ENCODE data around the gene LGR6. TPM values are rescaled to one million over a fixed set of nuclear protein-coding genes. Genes with fewer than 3 reads are reported as not detected.

Gene LGR6
- total RNA-seq, 1 donor from 2014 or later, result 3.9 TPM

- ATAC-seq (ENCODE audit: poor library complexity) (no peak), DNase-seq (no peak)
- intact Hi-C loops (cut with DNase I), result no loop called here
These were observed 14.8 kb downstream of the LGR6 start for GRCh38 chr1:202208351-202208857.

- ATAC-seq (ENCODE audit: poor library complexity), result no peak
- no peak for DNase-seq
- intact Hi-C loops (cut with DNase I), result no loop called here
These were observed 16.8 kb downstream of the LGR6 start for GRCh38 chr1:202210385-202210784.

DNA sequence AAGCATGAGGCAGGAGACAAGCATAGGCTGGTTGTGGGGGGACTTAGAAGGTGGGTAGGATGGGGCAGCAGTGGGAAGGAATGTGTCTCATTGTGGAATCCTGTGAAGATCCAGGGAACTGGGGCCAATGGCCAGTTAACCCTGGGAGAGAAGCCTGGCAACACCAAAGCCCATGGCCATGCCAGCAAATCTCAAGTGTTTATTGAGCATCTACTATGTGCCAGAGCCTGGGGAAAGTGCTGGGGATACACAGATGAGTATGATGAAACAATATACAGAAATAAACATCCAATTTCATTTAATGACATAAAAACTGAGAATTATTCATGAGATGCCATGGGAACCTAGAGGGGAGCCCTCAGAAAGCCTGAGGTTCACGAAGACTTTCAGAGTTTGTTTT is 17.4 kb downstream of the LGR6 start:
- no peak for DNase-seq
- ATAC-seq (ENCODE audit: poor library complexity), result no peak
- intact Hi-C loops (cut with DNase I), result no loop called here

DNA sequence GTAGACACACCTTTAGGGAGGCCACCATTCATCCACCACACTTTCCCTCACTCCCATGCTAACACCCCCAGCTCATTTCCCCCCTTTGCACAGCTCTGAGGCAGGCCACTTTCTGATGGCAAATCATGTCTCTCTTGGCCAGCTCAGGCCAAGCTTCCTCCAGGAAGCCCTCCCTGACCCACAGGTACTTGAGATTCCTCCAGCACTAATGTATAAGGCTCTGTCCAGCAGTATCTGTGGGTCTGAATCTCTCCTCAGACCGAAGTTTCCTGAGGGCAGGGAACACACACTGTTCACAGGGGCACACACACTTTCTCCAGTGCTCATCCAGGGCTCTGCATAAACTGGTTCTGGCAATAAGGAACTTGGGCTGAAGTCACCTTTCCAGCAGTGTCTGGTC is 19.2 kb downstream of the LGR6 start:
- intact Hi-C loops (cut with DNase I), result no loop called here
- no peak for DNase-seq
- ATAC-seq (ENCODE audit: poor library complexity), result no peak

DNA sequence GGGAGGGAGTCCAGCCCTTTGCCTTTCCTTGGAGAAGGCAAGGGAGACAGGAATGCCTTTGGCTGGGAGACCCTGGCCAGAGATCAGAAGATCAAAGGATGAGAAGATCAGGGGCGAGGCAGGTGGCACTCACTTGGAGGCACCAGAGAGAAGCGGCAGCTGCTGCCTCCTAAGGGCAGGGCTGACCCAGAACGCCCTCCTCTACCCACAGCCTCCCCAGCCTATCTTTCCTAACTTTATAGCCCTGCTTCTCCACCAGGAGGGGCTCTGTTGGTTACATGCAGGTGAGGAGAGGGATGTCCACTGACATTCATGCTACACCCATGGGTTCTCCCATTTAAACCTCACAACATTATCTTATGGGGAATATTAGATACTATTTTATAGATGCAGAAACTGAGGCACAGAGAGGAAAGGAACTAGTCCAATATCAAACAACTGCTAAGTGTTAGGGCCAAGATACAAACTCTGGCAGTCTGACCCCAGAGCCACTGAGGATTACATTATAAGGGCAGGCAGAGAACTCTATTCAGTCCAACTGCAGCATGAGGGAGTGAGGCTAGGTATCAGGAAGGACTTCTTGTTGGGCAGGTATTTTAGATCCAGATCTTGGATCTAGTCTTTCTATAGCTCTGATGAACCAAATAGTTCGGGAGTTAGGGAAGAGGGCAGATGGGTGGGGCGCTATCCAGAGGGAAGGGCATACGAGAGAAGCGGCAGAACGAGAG is 19.9 kb downstream of the LGR6 start:
- no peak for DNase-seq
- no peak for ATAC-seq (ENCODE audit: poor library complexity)
- intact Hi-C loops (cut with DNase I), result no loop called here

DNA sequence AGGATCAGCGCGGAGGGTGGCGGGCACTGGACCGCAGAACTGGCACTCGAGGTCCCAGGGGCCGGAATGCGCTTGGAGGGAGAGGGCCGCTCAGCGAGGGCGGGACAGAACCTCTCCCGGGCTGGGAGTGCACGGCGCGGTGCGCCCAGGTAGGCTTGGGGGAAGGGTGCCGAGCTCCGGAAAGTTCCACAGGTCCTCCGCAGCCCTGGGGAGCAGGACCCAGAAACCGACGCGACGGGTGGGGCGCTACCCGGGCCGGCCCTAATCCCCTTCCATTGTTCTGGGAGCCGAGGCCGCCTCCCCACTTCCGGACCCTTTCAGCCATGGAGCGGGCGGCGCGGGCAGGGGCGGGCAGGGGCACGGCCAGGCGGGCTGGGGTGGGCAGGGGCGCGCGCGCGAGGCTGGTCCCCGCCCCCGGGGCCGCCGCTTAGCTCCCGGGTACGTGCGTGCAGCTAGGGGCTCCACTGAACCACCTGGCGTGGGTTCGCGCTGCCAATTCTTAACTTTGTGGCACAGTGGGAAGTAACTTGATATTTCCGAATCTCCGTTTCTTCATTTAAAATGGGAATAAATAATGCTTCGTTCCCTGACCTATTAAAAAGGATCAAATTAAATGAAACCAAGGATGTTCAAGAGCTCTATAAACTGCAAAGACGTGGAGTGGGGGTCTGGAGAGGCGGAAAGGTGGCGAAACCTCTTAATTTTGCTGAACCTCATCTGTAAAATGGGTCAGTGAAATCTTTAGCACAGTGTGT is 20.7 kb downstream of the LGR6 start:
- intact Hi-C loops (cut with DNase I), result no loop called here
- ATAC-seq (ENCODE audit: poor library complexity), result peak; percentile 38
- no peak for DNase-seq

DNA sequence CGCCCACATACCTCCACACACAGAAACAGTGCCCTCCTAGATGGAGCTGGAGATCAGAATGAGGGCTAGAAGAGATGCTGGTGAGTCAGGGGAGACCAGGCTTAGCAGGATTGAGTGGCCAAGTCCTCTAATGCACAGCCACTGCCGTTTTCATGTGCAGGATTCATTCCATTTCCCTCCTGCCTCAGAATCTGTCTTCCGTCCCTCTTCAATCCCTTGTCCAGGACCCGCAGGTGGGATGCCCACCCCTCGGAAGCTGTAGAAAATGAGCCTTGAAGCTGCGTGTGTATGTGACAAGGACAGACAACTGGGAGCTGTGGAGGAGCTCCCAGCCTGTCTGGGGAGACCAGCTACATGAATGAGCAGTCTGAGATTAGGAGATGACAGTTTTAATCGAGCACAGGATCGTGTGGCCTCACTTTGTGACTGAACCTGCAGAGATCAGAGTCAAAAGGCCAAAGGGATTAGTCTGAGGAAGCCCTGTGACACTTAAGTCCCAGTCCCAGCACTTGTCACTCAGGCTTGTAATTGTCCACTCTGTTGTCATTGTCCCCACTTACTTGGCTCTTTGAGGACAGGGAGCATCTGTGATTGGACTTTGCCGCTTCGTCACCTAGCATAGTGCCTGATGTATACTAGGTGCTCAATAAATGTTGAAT is 22.0 kb downstream of the LGR6 start:
- ATAC-seq (ENCODE audit: poor library complexity) (no peak), DNase-seq (no peak)
- intact Hi-C loops (cut with DNase I), result no loop called here

- ATAC-seq (ENCODE audit: poor library complexity), result no peak
- DNase-seq, result no peak
- intact Hi-C loops (cut with DNase I), result no loop called here
These were observed 23.1 kb downstream of the LGR6 start for GRCh38 chr1:202216691-202217090.

GRCh38 chr1:202217516-202217915 is 23.9 kb downstream of the LGR6 start:
- intact Hi-C loops (cut with DNase I), result no loop called here
- ATAC-seq (ENCODE audit: poor library complexity) (no peak), DNase-seq (no peak)

DNA sequence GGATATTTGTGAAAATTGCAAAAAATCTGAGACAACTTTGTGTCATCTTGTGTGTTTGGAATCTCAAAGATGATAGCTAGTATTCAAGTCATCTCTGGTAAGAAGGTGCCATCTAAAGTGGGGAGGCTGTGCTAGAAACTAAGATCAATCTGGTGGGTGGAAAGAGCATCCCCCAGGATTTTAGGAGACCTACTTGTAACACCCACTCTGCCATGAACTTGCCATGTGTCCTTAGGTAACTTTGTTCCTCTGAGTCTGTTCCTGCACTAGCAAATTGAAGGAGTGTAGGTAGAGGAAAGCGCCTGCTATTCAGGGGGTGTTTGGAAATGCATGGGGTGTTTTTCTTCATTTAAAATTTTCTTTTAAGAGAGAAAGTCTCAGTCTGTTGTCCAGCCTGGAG is 24.4 kb downstream of the LGR6 start:
- intact Hi-C loops (cut with DNase I), result no loop called here
- ATAC-seq (ENCODE audit: poor library complexity), result no peak

DNA sequence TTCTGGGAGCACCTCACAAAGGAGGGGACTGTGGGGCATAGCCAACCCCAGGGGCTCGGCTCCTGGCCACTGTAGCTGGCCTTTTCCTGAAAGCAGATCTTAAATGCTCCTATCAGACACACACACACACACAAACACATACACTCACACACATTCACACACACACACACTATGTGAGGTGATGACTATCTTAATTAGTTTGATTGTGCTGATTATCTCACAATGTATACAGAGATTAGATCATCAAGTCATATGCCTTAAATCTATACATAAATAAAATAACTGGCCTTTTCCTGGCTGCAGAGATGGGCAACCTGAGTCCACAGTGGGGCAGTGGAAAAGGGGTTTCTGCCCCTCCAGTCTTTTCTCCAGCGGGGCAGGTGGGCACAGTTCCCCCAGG is 27.1 kb downstream of the LGR6 start:
- DNase-seq, result no peak
- no peak for ATAC-seq (ENCODE audit: poor library complexity)
- intact Hi-C loops (cut with DNase I), result no loop called here

More for the DNA sequence above, 24.4 kb downstream of the LGR6 start:
- no peak for DNase-seq

- DNase-seq (peak; percentile 1), ATAC-seq (ENCODE audit: poor library complexity) (peak; percentile 56)
- intact Hi-C loops (cut with DNase I), result no loop called here
These were observed 28.6 kb downstream of the LGR6 start for GRCh38 chr1:202221911-202222909.

DNA sequence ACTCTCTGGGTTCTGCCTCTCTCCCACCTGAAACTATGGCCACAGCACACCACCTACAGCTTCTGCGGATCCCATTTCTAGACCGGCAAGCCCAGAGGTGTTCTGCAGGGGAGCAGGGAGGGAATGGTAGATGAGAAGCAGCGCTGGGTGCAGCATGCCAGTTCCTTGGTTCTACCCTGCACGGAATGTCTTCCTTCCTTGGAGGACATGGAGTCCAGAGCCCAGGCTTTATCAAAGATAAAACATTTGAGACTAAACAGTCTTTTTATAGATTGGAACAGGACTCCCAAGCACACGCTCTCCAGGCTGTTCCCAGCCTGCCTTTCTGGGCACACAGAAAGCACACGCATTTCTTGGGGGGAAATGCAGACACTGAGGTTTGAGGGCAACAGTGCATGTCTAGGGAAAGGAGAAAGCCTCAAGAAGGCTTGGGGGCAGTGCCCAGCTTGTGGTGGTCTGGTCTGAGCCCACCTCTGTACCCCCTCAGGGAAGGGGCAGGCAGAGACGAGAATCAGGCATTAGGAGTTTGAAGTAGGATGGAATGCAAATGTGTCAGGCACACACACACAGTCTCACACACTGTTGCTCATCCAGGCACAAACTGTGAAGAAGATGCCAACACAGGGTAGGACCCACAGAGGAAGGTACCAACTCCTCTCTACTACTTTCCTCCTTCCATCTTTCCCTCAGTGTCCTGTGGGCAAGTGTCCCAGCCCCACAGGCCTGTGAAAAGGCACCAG is 29.7 kb downstream of the LGR6 start:
- DNase-seq (no peak), ATAC-seq (ENCODE audit: poor library complexity) (peak; percentile 53)
- intact Hi-C loops (cut with DNase I), result no loop called here

DNA sequence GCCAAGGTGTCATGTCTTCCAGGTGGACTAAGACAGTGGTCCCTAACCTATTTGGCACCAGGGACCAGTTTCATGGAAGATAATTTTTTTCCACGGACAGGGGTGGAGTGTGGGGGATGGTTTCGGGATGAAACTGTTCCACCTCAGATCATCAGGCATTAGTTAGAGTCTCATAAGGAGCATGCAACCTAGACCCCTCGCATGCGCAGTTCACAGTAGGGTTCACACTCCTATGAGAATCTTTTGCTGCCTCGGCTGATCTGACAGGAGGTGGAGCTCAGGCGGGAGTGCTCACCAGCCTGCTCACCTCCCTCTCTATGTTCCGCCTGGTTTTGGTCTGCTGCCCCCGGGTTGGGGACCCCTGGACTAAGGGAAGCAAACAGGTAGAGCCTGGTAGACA is 30.9 kb downstream of the LGR6 start:
- peak; percentile 10 for DNase-seq
- no peak for ATAC-seq (ENCODE audit: poor library complexity)
- intact Hi-C loops (cut with DNase I), result no loop called here

DNA sequence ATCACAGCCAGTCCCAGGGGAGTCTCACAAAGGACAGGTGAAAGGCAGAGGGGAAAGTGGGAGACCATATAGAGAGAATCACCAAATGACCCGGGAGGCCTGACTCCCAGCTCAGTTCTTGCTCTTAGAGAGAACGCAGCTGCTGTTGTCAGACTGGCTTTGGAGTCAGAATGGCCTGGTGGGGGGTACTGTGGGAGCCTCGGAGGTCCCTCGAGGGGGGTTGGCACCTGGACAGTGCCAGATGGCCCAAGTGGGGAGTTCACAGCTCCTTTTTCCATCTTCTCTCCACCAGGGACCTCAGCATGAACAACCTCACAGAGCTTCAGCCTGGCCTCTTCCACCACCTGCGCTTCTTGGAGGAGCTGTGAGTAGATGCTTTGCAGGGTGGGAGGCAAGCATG is 31.5 kb downstream of the LGR6 start:
- ATAC-seq (ENCODE audit: poor library complexity) (no peak), DNase-seq (peak; percentile 13)
- intact Hi-C loops (cut with DNase I), result no loop called here

- no peak for DNase-seq
- no peak for ATAC-seq (ENCODE audit: poor library complexity)
These were observed 33.6 kb downstream of the LGR6 start for GRCh38 chr1:202227053-202227672.

DNA sequence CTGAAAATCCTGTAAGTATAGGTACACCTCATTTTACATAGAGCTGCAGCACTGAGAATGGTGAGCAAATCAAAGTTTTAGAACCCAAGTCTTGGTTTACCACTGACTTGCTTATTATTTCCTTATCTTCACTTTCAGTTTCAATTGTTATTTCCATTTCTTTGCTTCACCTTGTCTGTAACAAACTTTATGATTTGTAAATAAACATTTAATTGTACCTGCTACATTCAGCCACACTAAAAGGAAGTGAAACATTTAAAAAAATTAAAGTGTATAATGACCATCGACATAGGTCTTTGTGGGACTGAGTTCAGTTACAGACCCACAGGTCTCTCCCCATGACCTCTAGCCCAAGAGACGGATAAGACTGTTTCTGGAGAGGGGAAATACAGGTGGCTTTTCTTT is 34.4 kb downstream of the LGR6 start:
- ATAC-seq (ENCODE audit: poor library complexity), result no peak
- intact Hi-C loops (cut with DNase I), result no loop called here
- no peak for DNase-seq

More at GRCh38 chr1:202227053-202227672, 33.6 kb downstream of the LGR6 start:
- intact Hi-C loops (cut with DNase I), result no loop called here

All from Right ventricle myocardium superior (tissue), 1 donor.